ENCODE results near the gene OAS2. TPM values are rescaled to one million over a fixed set of nuclear protein-coding genes. Genes with fewer than 3 reads are reported as not detected.

The OAS2 gene
- total and polyA plus RNA-seq, 2 donors (not counting 1 experiment from before 2014, with no cell fraction given) = 31.6 to 59.3 TPM

DNA sequence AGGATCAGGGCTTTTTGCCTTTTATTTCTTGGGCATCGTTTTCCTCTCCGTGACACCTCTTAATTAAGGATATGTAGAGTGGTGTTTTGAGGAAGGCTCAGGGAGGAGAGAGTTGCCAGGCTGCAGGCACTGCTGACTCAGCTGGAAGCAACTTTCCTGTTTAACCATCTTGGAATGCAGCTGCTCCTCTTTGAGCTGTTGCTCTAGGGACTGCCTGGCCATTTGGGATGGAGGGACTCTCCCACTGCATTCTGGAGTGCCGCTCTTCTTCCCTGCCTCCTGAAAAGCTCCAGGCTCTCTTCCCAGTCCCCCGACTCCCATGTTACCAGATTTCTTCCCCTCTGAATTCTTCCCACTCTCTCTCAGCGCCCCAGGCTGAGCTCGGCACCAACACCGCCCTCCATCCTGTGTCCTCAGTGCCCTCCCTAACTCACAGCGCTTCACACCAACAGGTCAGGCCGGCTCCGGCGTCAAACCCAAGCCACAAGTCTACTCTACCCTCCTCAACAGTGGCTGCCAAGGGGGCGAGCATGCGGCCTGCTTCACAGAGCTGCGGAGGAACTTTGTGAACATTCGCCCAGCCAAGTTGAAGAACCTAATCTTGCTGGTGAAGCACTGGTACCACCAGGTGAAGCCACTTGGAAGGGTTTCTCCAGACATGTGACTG lies 34.2 kb upstream of the OAS2 start:
- POLR2A ChIA-PET = no interaction called here
- Histone ChIP-seq H3K79me2 (ENCODE audit: control insufficient read depth, insufficient read depth, low read length) (peaks cover 15% of the 10 kb centered on the region), H3K4me1 (ENCODE audit: control insufficient read depth in 2 of 2, insufficient read depth in 2 of 2, low read length in 2 of 2) (peaks cover 14% of the 10 kb centered on the region in 2 donors), H3K4me2 (replicated peaks; ENCODE audit: low read depth, low read length, poor library complexity, severe bottlenecking) (no peak overlapping the region), H3K36me3 (replicated peaks in 1 of 2; ENCODE audit: control extremely low read depth in 1 of 2, control insufficient read depth in 1 of 2, extremely low read depth in 1 of 2, insufficient read depth in 2 of 2, low read length in 1 of 2) (peaks cover 0 to 16% of the 10 kb centered on the region in 2 experiments), H4K20me1 (ENCODE audit: control insufficient read depth, insufficient read depth, low read length, poor library complexity, severe bottlenecking) (no peaks in the 10 kb centered on the region), H3K9ac (ENCODE audit: low read length) (no peak overlapping the region), H3K27me3 (replicated peaks in 1 of 4; ENCODE audit: control extremely low read depth in 1 of 4, control insufficient read depth in 3 of 4, insufficient read depth in 4 of 4, low read length in 3 of 4) (no peaks in the 10 kb centered on the region), H2AFZ (ENCODE audit: insufficient read depth, low read depth, low read length, poor library complexity, severe bottlenecking) (no peak overlapping the region), H3K4me3 (ENCODE audit: control extremely low read depth in 1 of 5, extremely low read depth in 1 of 5, insufficient read depth in 1 of 5, low read depth in 2 of 5, low read length in 4 of 5) (no peak overlapping the region), H3K9me3 (ENCODE audit: control extremely low read depth in 1 of 3, control insufficient read depth in 2 of 3, insufficient read depth in 1 of 3, low read length in 2 of 3) (no peaks in the 10 kb centered on the region), H3K27ac (ENCODE audit: low read length in 2 of 2) (no peak overlapping the region)
- Mint-ChIP-seq H3K27me3 (no peaks in the 10 kb centered on the region), H3K4me3 (no peak overlapping the region), H3K9me3 (ENCODE audit: insufficient read depth) (peaks cover 4% of the 10 kb centered on the region), H3K4me1 (peaks cover 13% of the 10 kb centered on the region), H3K27ac (no peak overlapping the region)
- WGBS (ENCODE audit: insufficient coverage) = 96% methylated on average over 13 of the region's 15 CpGs
- TF ChIP-seq EZH2 (IDR thresholded peaks at IDR 0.05; ENCODE audit: borderline replicate concordance, insufficient read depth, low read depth, low read length, poor library complexity, severe bottlenecking) = no peak
- TF ChIP-seq, protein P1, sequence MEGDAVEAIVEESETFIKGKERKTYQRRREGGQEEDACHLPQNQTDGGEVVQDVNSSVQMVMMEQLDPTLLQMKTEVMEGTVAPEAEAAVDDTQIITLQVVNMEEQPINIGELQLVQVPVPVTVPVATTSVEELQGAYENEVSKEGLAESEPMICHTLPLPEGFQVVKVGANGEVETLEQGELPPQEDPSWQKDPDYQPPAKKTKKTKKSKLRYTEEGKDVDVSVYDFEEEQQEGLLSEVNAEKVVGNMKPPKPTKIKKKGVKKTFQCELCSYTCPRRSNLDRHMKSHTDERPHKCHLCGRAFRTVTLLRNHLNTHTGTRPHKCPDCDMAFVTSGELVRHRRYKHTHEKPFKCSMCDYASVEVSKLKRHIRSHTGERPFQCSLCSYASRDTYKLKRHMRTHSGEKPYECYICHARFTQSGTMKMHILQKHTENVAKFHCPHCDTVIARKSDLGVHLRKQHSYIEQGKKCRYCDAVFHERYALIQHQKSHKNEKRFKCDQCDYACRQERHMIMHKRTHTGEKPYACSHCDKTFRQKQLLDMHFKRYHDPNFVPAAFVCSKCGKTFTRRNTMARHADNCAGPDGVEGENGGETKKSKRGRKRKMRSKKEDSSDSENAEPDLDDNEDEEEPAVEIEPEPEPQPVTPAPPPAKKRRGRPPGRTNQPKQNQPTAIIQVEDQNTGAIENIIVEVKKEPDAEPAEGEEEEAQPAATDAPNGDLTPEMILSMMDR (IDR thresholded peaks at IDR 0.05) = no peak
- CTCF ChIA-PET = no interaction called here
- intact Hi-C loops (cut with micrococcal nuclease) = no loop called here
- ATAC-seq (ENCODE audit: low read depth) (no peak), DNase-seq (no peak)

DNA sequence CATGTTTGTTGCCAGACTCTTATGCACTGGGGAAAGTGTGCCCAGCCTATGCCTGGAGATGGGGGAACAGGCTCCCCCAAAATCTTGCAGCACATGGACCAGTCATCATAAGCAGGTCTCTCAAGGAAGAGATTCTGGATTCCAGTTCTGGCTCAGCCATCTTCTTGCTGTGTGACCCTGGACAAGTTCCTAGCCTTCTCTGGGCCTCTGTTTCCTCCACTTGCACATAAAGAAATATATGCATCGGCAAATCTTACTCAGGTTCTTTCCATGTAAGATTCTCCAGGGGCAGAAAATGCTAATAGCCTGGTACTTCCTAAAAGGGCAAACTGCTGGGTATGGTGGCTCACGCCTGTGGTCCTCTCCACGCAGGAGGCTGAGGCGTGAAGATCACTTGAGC lies 32.8 kb upstream of the OAS2 start:
- no peak for DNase-seq
- no peak overlapping the region for H3K9ac ChIP-seq (ENCODE audit: low read length)

More for the DNA sequence above, 32.8 kb upstream of the OAS2 start:
- H3K27ac ChIP-seq (ENCODE audit: low read length in 2 of 2) = no peak overlapping the region
- peaks cover 0 to under 1% of the 10 kb centered on the region in 2 donors for H3K4me1 ChIP-seq (ENCODE audit: control insufficient read depth in 2 of 2, insufficient read depth in 2 of 2, low read length in 2 of 2)
- no peak for ATAC-seq (ENCODE audit: low read depth)
- Mint-ChIP-seq H3K4me1 (peaks cover under 1% of the 10 kb centered on the region), H3K9me3 (ENCODE audit: insufficient read depth) (peaks cover 4% of the 10 kb centered on the region), H3K27ac (no peak overlapping the region), H3K4me3 (no peak overlapping the region), H3K27me3 (no peaks in the 10 kb centered on the region)
- H4K20me1 ChIP-seq (ENCODE audit: control insufficient read depth, insufficient read depth, low read length, poor library complexity, severe bottlenecking) = no peaks in the 10 kb centered on the region
- no peaks in the 10 kb centered on the region for H3K27me3 ChIP-seq (replicated peaks in 1 of 4; ENCODE audit: control extremely low read depth in 1 of 4, control insufficient read depth in 3 of 4, insufficient read depth in 4 of 4, low read length in 3 of 4)
- H3K4me3 ChIP-seq (ENCODE audit: control extremely low read depth in 1 of 5, extremely low read depth in 1 of 5, insufficient read depth in 1 of 5, low read depth in 2 of 5, low read length in 4 of 5) = no peak overlapping the region
- TF ChIP-seq, protein P1 (IDR thresholded peaks at IDR 0.05) = no peak
- TF ChIP-seq EZH2 (IDR thresholded peaks at IDR 0.05; ENCODE audit: borderline replicate concordance, insufficient read depth, low read depth, low read length, poor library complexity, severe bottlenecking) = no peak
- ChIA-PET CTCF (no interaction called here), POLR2A (no interaction called here)
- H3K4me2 ChIP-seq (replicated peaks; ENCODE audit: low read depth, low read length, poor library complexity, severe bottlenecking) = no peak overlapping the region
- WGBS (ENCODE audit: insufficient coverage) = 97% methylated on average over 4 of the region's 4 CpGs
- H3K79me2 ChIP-seq (ENCODE audit: control insufficient read depth, insufficient read depth, low read length) = peaks cover 15% of the 10 kb centered on the region
- H3K36me3 ChIP-seq (replicated peaks in 1 of 2; ENCODE audit: control extremely low read depth in 1 of 2, control insufficient read depth in 1 of 2, extremely low read depth in 1 of 2, insufficient read depth in 2 of 2, low read length in 1 of 2) = peaks cover 0 to 19% of the 10 kb centered on the region in 2 experiments
- no peak overlapping the region for H2AFZ ChIP-seq (ENCODE audit: insufficient read depth, low read depth, low read length, poor library complexity, severe bottlenecking)
- intact Hi-C loops (cut with micrococcal nuclease) = no loop called here
- no peaks in the 10 kb centered on the region for H3K9me3 ChIP-seq (ENCODE audit: control extremely low read depth in 1 of 3, control insufficient read depth in 2 of 3, insufficient read depth in 1 of 3, low read length in 2 of 3)
